Central memory CD4-positive, alpha-beta T cell (primary cell): ENCODE data around the gene EFHC1.

Experiments
- DNase-seq: peaks from one replicate; pipeline ENCODE4 v3.0.0; 2022

The EFHC1 gene

DNA sequence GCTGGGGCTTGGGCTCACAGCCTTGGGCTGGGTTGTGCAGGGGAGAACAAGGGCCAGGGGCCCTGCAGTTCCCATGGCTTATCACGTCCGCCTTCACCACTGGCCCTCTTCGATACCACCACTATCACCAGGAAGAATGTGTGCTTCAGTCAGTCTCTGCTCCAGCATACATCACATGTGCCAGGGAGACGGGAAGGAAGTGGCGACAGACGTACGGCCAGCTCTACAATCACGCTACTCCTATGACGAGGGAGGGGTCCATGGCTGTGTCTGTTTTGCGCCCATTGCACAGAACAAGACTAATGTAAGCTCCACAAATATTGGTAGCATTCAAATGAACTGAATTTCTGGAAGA is 84.6 kb downstream of the EFHC1 start:
- DNase-seq = no peak

DNA sequence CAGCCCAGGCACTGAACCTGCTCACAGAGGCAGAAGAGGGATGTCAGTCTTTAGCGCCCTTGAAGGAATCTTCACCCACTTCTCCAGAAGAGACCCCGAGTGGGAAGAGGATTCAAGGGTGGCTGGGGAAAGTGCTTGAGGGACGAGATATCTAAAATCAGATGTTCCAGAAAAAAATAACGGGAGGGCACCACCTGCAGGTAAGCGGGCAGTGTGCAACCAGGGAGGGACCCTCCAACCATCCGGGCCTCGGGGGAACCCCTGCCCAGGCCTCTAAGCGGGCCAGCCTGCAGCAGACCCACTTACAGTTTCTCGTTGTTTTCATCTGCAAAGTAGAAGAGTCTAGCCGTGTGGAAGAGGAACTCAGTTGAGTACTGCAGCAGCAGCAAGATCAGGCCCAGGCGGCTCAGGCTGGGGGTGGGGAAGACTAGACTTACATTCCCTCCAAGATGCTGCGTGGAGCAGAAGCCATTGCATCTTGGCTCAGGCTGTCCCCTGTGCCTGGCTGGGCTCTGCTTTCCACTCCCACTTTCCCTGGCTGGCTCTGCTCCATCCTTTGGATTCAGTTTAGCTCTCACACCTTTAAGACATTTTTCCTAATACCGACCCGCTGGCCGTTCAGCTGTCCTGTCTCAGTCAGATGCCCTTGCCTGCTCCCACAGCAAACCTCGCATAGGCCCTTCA is 85.7 kb downstream of the EFHC1 start:
- no peak for DNase-seq

DNA sequence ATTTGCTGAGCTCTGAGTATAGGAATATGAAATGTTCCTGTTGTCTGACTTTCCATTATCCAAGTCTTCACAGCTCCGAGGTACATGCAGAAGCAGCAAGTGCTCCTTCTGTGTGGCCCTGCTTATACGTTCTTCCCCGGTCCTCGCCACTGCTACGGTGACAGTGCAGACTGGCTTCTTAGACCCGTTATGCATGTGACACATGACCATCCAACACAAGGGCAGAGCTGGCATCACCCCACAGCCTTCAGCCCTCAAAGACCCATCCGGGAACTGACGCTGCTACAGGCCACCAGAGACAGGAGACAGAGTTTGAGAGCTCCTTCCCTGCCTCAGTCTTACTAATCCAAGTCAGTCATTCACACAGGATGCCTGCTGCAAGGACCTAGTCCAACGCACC is 86.3 kb downstream of the EFHC1 start:
- no peak for DNase-seq

DNA sequence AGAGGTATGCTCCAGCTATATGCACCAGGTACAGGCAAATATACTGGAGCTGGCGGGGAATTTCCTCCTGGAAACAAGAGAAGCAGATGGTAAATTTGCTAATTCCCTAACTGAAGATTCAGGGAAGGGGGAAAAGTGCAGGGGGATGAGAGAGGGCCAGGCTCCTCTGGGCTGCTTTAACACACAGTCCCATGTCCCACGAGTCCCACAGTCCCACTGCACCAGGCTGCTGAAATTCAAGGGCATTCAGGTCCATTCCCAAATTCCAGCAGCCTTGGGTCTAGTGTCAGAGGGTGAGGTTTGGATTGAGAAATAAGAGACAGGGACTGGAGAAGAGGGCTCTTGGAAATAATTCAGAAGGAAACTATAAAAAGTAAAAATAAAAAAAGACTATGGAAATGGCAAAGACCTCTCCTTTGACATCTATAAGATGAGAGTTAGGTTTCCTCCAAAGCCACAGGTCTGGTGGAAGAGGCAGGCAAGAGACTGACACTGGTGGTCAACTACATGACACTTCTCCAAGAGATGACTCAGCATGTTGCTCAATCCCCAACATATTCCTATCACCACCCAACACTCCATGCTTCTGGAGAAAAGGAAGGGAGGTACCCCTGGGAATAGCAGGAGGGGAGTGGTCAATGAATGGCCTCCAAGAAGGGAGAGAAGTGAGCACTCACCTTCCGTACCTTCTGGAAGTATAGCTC is 87.6 kb downstream of the EFHC1 start:
- DNase-seq = no peak

DNA sequence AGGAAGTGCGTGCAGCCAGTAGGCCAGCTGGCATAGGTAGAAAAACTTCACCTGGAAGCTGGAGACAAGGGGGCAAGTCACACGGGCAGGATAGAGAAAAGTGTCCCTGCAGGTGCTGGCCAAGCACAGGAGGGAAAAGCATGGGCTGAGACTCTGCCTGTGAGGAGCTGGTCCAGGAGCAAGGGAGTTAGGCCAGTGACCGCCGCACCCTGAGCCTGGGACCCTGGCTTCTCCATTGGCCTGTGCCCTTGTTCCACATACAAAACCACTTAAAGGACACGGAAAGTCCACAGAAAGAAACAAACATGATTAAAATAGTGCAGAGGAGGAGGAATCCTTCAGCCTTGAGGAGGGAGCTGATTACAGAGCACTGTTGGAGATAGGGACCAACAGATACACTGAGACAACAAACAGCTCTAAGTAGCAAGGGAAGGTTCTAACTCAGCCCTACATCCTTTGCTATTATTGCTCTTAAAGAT is 88.2 kb downstream of the EFHC1 start:
- DNase-seq = no peak

DNA sequence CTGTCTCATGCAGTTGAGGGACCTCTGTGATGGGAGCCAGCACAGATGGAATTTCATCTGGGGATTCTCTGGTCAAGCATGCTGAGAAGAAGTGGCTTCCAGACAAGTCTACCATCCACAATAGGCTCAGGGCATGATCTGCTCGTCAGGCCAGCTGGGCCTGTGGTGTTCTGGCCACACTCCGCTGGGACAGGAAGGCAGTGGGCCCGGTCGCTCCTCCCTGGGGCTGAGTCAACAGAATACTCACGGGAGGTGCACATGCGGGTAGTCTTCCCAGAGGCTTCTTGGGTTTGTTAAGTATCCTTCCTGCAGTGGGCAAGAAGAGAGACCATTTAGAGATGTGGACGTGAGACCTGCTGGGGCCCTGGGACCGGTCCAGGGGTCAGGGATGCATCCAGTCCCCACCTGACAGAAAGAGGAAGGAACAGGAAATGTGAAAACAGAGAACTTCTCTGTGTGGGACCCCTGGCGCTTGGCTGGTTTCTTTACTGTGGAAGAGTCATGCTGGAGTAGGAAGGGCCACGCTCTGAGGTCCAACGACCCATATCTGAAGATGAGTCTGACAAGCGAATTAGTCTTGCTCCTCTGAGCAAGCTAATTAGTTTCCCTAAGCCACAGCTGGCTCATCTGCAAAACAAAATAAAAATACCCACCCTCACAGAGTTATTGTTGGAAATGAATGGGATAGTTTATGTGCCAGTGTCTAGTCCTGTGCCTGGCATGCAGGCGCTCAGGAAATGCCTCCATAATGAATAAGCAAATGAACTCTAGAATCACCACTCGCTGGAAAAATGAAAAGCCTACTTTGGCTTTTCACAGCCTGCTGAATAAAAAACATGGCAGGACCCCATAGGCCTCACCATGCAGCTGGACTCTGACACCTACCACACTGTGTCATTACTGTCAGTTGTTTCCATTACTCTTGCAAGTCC is 89.4 kb downstream of the EFHC1 start:
- DNase-seq = no peak

DNA sequence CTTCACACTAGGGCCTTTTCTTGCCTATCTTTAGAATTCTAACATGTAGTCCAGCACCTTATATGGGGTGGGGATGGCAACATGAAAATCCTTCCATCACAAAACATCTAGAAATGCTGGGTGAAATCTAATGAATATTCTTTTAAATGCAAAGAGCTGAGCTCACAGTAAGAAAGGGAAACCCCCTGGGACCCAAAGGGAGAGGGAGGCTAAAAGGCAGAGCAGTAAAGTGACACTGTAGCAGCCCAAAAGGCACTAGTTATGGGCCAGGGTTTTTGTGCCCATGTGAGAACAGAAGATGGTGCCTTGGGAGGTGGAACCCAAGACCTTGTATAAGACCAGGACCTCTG is 90.0 kb downstream of the EFHC1 start:
- DNase-seq = no peak

DNA sequence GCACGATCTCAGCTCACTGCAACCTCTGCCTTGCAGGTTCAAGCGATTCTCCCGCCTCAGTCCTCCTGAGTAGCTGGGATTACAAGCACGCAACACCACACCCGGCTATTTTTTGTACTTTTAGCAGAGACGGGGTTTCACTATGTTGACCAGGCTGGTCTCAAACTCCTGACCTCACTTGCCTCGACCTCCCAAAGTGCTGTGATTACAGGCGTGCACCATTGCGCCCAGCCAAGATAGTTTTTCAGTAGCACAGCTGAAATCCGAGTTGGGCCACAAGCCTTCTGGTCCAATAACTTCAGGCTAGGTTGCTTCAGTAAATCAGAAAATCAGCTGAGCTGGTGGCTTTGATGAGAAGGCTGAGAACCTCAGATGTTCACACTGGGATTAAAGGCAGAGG is 91.0 kb downstream of the EFHC1 start:
- DNase-seq = no peak

DNA sequence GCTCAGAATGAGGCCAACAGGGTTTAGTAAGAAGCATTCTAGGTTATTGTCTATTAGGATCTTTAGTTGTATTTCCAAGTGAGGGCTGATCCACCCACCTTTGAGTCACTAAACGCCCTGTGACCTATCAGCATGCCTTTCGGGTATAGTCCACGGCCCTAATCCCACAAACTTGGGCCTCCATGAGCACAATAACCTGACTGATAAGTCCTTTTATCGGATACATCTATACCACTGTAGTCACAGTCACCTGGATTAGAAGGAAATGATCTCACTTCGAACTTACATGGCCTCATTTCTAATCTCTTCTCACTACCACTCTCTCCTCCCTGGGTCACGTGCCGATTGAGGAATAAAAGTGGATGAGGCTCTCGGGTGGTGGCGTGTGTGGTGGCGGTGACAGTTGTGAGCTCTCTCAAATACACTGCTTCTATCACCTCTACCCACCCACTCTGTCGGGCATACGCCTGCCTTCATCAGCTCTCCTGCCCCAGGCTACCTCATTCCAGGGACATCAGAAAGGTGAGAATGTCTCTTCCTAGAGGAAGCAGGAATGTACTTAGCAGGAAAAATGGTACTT is 91.5 kb downstream of the EFHC1 start:
- DNase-seq = no peak

DNA sequence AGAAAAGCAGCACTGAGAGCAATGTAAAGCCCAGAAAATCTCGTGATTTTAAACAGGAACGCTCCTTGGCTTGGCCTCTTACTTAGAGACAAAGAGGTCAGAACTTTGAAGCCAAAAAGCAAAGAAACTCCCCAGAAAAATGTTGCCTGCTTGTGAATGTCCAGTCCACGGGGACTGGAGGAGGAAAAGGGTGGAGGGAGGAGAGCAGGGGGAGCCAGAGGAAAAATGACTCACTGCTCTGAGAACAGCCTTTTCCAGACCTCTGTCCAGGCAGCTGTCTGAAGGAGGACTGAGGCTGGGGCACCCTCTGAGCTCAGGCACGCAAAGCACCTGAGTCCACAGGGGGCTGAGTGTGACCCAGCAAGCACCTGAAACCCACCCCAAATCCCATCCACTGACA is 92.1 kb downstream of the EFHC1 start:
- no peak for DNase-seq

DNA sequence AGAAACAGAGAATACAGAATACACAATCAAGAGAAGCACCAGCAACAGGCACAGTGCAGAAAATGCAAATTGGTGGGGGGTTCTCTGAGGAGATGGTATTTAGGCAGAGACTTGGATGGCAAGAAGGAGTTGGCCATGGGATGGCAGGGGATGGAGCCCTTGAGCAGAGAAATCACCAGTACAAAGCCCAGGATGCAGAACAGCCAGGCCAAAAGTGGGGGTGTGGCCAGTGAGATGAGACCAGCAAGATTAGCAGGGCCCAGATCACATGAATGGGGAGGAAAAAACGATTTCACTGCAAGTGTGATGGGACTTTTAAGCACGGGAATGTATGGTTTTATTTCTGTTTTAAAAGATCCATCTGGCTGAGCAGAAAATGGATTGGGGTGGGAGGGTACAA is 93.3 kb downstream of the EFHC1 start:
- DNase-seq = no peak

DNA sequence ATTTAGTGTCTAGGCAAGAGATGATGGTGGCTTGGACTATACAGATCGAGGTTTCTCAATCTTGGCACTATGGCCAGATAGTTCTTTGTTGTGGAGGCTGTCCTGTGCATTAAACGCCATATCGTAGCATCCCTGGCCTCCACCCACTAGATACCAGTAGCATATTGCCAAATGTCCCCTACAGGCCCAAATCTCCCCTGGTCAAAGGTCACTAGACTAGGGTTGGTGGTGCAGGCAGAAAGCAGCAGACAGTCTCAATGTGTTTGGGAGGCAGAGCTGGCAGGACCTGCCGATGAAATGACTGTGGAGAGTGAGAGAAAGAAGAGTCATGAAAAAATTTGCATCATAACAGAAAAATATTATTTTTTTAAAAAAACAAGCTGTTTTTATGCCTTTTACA is 93.8 kb downstream of the EFHC1 start:
- no peak for DNase-seq

DNA sequence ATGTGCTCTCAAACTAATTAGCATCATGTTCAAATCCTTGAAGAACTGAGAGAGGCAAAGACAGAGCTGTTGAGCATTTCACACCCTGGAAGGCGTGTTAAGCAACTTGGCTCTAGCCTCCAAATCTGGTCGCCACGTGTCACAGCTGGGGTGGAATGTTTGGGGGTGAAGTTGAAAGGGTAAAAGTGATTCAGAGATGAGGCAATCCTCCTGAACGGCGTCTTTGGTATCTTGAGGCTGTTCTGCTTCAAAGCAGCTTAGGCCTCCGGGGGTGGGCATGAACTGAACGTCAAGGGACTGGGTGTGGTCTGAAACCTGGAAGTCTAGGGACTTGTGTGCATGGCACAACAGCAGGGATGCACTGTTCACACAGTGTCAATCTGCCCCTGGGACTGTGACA is 94.4 kb downstream of the EFHC1 start:
- DNase-seq = no peak

DNA sequence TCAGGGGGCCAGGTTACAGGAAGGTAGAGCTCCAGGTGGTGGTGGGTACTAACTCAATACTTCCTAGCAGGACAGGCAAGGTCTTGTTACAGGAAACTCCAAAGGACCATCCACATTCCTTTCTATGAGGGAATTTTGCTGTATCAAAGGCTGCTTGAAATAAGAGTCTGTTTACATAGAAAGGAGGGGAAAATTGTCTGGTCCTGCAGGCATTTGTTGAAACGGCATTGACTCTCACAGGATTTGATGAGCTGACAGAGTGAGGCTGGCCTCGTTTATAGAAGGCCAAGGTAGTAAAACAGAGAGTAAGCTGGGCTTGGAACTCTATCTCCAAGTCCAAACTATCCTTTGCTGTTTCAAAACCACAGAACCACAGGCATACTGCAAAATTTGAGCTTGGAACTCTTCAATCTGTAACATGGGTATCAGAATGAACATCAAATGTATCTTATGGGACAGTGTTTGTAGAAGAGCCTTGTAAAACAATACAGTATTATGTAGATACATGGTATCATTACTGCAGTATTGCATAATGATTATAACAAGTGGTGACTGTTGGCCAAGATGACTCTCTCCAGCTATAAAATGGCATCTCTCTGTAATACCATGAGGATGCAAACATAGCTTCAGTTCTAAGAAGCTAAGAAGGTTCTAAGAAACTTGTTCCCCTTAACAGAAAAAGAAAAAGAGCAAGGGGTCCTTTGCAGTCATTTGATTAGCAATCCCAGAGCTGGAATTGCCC is 95.2 kb downstream of the EFHC1 start:
- DNase-seq = no peak

DNA sequence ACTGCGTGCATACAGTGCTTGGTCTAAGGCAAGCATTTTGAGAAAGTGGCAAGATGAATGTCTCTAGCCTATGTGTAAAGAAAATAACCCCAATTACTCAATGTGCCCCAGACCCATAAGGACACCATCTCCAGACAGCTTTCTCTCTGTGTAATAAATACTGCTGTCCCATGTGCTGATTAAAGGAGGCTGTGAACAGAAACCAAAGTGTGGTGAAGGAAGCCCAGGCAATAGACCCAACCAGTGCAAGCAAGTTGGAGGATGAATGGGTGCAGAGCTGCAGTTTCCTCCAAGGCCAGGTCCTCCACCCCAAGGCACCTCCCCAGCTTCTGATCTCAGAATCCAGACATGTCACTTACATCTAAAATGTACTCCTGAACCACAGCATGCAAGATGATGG is 96.1 kb downstream of the EFHC1 start:
- no peak for DNase-seq

DNA sequence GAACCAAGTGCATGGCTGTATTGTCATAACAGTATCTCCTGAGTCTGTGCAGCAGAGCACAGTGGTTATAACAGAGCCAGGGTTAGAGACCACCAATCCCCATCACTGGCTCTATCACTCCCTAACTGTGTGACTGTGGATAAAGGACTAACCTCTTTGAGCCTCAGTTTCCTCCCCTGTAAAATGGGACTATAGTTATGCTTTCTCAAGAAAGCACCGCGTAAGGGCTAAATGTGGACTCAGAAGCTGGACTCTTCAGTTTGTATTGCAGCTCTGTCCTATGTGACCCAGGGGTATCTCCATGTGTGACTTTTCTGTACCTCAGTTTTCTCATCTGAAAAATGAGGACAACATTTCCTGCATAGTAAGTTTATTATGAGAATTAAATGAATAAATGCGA is 96.8 kb downstream of the EFHC1 start:
- no peak for DNase-seq

DNA sequence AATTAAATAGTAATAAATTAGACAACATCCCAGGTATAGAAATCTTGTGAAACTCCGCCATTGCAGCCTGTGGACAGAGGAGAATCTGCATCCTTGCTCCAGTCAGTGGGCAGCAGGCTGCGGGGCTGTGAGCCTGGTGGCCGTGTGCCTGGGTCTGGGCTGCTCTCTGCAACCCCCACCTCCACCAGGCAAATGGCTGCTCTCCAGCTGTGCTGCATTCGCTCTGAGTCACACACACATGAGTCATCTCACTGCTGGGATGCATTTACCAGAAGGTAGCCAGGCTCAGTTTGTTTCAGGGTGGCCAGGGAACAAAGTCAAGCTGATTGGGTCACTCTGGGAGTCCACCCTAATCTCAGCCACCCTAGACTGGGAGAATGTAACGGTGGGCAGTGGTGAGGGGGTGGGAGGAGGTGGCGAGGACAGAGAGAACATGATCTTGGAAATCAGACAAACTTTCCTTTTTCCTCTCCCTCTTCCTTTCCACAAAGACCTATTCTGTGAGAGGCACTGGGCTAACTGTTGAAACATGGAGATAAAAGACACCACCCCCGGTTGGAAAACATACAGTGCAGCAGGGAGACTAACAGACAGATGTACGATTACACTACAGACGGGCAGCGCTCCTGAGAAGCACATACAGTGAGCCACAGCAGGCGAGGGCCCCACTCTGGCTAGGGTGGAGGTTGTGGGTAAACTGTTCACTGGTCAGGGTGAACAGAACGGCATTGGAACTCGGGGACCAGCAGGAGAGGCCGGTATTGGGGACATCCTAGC is 97.5 kb downstream of the EFHC1 start:
- DNase-seq = no peak

DNA sequence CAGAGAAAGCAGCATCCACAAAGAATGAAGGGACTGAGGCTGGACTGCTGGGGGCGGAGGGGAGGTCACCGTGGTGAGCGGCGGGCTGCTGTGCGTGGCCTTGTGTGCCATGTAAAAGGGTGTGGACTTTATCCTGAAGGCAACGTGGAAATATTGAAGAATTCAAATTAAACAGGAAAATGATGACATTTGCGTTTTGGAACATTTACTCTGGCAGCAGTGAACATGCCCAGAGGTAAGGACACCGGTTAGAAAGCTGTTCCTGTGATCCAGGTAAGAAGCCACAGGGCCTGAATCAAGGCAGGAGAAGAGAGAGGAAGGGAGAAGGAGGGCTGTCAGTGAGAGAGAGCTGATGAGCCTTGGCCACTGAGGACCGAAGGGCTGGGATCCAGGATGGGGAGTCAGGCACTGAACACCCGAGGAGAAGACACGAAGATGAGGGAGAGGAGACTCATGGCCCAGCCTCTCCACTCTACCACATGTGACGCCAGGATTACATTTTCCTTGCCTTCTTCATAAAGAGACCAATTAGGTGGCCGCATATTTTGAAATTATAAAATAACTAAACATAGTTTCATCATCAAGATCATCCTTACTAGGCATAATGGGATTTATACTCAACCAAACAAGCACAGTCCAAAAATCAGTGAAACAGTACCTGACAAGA is 98.3 kb downstream of the EFHC1 start:
- no peak for DNase-seq

DNA sequence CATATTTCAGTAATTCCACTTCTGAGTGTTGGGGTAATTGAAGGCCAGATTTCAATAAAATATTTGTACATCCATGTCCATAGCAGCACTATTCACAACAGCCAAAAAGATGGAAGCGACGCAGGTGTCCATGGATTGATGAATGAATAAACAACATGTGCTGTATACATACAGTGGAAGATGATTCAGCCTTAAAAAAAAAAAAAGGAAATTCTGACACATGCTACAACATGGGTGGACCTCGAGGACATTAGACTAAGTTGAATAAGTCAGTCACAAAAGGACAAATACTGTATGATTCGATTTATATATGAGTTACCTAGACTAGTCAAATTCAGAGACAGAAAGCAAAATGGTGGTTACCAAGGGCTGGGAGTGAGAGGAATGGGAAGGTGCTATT is 99.5 kb downstream of the EFHC1 start:
- no peak for DNase-seq

DNA sequence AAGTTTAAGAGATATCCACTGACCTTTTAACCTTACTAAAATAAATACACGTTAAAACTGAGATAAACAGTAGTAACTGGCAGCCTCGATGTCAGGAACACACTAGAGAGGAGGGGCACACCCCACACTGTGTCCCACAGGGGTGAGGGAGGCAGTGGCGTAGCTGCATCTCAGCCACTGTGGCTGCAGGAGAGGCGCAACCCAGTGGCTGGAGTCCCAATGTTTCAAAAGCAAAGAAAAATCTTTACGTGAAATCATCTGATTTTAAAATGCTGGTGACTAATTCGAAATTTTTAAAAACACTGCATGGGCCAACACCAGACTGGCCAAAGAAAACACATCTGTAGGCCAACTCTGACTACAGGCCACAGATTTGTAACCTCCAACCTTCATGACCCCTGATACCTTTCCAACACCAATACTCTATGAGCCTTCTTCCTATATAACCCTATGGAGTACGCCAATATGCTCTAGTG is 102.0 kb downstream of the EFHC1 start:
- DNase-seq = no peak

DNA sequence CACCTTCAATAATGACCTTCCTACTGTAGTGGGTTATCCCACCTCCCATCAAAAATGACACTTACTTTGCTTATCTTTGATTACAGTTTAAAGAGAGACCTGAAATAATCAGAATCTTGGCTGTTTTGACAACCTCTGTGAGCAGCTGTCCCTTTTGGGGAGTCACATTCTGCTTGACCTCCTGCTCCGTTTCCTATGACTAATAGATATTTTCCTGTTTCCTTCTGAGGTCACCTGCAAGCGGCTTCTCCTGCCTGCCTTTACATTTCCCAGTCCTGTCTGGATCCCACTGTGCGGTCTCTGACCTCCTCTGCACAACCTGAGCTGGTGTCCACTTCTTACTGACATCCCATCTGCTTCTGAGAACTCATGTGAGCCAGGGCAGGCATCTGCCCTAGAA is 102.5 kb downstream of the EFHC1 start:
- no peak for DNase-seq
